ENCODE data around the gene KIAA1328.

DNA sequence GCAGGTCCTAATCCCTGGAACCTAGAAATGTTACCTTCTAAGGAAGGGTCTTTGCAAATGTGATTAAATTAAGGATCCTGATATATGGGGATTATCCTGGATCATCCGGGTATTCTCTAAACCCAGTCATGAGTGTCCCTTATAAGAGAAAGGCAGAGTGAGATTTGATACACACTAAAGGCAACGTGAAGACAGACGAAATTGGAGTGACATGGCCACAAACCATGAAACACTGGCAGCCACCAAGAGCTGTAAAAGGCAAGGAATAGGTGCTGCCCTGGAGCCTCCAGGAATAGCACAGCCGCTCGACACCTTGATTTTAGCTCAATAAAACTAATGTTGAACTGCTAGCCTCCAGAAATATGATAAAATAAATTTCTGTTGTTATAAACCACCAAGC lies 45.1 kb upstream of the KIAA1328 start:
- TF ChIP-seq, protein P1, sequence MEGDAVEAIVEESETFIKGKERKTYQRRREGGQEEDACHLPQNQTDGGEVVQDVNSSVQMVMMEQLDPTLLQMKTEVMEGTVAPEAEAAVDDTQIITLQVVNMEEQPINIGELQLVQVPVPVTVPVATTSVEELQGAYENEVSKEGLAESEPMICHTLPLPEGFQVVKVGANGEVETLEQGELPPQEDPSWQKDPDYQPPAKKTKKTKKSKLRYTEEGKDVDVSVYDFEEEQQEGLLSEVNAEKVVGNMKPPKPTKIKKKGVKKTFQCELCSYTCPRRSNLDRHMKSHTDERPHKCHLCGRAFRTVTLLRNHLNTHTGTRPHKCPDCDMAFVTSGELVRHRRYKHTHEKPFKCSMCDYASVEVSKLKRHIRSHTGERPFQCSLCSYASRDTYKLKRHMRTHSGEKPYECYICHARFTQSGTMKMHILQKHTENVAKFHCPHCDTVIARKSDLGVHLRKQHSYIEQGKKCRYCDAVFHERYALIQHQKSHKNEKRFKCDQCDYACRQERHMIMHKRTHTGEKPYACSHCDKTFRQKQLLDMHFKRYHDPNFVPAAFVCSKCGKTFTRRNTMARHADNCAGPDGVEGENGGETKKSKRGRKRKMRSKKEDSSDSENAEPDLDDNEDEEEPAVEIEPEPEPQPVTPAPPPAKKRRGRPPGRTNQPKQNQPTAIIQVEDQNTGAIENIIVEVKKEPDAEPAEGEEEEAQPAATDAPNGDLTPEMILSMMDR (IDR thresholded peaks at IDR 0.05), result no peak
- no peak for TF ChIP-seq POLR2A (IDR thresholded peaks at IDR 0.05)

Data from Peyer's patch (tissue), 4 donors.